ENCODE results near the gene GRM7.
A peak's percentile ranks its signal among the peaks of the same experiment; 100 is the strongest.

Gene GRM7

DNA sequence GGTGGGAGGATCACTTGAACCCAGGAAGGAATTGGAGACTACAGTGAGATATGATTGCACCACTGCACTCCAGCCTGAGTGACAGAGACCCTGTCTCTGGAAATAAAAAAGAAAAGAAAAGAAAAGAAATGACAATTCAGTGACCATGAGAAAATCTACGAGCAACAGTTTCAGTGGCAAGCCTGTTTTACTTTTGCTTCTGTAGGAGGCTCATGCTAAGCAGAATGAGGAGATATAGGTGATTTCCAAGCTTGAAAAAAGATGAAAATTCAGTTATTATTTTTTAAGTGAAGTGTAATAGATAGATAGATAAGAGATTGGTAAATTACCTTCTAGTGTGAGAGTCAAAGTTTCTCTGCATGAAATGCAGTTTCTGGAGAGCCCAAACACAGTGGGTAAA, 651.1 kb downstream of the GRM7 start:
- no peak for FAIRE-seq

DNA sequence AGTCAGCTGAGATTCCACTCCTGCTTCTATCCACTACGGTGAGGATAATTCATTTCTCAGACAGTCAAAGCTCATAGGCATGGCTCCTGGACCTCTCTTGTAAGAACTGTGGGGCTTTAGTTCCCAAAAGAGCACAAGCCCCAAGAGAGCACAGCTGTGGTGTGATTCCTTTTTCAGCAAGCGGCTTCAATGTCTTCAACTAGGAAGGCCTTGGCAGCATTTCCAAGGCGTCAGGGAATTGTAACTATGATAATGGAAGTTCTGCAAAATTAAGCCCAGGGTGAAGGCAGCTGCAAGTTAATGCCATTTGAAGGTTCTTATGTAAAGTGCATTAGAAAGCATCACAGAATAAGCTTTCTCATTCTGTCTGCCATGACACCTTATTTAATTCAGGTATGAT, 657.1 kb downstream of the GRM7 start:
- no peak for FAIRE-seq

DNA sequence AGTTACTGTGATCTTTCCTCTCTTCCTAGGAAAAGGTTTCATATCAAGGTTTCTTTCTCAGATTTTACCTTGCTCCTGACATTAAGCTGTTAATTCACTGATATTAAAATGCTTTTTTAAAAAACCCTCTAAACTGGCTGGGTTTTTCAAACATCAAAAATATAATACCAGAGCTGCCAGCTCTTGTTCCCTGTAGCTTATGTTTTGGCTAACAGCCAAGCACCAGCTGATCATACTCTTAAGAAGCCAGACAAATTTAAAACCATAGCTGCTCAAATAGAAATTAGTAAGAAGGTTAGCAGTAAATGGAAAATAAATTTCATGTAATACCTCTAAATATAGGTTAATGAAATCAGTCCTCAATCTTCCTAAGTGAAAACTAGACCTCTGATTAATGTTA, 657.5 kb downstream of the GRM7 start:
- FAIRE-seq: peak; percentile 88

DNA sequence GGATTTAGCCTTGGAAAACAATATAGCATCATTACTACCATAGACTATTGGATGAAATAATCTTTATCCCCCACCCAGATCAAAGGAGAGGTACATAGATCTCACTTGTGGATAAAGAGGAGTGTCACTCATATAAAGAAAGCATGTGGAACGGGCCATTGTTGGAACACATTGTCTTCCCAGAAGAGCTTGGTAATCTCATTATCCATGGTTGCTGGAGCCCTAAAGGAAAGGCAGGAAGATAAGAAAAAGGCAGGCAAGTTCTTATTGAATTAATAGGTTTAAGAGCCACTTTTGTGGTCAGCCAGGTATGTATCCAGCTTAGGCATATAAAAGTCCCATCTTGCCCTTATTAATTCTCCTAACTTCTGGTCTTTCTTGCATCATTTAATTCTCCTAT, 659.1 kb downstream of the GRM7 start:
- no peak for FAIRE-seq

DNA sequence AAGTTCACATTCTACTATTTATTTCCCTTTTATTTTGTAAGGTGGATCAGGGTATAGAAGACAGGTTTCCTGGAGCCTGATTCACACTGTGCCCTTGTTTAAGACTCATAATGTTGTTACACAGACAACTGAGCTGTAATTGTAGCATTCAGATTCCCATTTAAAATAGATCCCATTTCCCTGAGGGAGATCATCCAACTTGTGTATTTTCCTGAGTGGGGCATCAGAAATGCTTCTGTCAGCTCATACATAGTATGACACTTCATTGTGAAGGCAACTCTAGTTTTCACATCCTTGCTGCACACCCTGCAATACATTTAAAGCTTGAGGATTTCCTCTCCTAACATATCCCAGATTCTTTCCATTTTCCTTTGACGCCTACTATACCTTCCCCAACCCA, 659.7 kb downstream of the GRM7 start:
- no peak for FAIRE-seq

DNA sequence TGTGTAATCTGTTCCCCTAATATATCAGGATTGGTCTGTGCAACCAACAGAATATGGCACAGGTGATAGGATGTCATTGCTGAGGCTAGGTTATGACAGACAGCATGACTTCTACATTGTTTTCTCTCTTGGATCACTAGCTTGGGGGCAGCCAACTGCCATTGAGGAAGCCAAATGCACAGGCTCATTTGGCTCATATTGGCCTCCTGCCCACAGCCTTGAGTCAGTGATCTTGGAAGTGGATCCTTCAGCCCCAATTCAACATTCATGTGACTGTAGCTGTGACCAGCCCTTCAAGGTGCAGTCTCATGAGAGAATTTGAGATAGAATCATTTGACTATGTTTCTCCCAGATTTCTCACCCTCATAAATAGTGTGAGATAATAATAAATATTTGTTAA, 675.6 kb downstream of the GRM7 start:
- no peak for FAIRE-seq

DNA sequence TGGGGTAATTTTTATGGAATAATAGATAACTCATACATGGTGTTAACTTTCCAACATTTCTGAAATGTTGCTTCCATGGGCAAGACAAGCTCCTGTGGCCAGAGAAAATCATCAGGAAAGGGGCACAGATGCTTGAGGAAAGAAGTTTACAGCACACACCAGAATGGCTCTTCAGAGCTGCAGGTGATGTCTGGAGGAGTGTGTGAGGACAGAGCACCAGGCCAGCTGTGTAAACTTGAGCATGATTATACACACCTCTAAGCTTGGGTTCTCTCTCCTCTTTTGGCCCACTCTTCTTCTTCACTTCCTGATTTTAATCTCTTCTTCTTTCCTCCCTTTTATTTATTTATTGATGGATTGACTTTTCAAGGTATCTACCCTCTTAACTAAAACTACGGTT, 676.0 kb downstream of the GRM7 start:
- FAIRE-seq: no peak

DNA sequence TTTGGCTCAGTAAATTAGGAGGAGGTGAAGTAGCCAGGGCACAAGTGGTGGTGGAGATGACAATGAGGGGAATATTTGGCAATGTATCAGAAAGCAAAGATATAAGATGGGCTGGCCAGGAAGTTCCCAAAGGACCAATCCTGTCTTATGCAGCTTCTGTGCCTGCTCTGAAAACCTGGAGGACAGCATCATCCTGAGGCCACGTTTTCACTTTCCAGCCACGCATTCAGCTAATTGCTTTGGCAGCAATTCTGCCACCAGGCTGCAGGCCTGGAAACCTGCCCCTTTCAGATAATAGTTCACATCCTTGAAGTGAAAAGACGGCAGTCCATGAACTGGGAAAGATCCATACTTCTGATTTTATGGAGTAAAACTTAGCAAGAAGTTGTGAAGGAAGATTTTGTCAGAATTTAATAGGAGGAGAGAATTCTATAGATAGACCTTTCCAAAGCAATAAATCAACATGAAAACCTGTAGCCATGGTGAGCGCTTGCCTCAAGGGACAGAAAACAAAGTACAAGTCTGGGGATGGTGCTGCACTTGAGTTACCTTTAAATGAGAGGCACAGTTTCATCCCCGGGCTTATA, 682.5 kb downstream of the GRM7 start:
- FAIRE-seq: no peak

DNA sequence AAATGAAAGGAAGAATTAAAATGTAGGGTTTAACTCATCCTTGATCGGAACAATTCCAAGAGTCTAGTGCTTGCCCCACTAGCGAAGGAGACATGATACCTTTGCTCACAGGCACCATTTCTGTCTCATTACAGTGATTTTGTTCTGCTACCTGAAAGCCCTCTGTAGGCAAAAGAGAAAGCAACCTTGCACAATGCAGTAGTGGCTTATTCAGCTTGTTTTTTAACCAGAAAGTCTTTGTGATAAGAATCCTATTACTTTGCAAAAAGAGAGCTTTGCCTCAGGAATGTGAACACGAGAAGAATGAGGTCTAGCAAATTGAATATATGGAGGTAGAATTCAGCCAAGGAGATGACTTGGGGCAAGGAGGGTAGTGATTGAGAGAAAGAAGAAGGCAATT, 684.4 kb downstream of the GRM7 start:
- FAIRE-seq: no peak

DNA sequence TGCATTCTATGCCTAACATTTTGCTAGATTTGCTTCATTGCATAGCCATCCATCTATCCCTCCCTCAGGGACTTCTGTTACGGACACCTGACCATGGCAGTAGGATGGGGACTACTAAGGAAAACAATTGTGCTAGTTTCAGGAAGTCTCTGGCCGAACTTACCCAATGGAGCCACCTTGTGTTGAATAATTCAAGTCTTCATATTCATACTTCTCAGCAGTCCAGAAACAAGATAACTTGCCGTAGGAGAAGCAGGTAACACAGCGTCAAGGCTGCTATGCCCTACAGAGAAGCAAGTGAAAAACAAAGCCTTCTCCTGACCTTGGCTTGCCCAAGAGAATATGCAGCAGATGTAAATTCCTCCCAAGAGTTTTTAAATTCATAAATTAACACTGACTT, 685.3 kb downstream of the GRM7 start:
- no peak for FAIRE-seq

DNA sequence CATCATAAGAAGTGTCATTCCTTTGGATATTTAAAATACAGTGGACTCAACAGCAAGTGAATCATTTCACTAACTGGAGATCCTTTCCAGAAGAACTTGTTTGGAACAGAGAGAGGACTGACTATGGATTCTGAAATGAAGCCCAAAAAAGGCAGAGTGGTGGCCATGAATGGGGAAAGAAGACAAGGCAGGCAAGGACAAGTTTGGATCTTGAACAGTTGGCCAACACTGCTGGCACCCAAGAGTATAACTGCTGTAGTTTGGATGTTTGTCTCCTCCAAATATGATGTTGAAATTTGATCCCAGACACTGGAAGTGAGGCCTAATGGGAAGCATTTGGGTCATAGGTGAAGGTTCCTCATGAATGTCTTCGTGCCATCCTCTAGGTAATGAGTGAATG, 686.9 kb downstream of the GRM7 start:
- no peak for FAIRE-seq

DNA sequence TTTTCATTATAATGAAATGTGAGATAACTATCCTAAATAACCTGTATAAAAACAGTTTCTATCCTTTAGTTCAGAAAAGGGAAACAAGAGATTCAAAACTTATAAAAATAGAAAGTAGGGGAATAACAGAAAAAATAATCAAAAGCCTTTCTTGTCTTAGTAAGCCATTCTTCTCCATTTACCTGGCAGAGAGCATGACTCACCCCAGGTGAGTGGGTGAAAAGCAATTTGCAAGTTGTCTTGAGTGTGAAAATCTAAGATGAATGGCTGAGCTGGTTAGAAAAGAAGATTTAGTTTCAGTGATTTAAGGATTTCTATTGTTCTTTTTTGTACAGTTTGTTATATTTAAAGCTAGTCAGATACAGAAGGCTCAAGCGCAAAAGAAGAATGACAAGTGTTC, 702.0 kb downstream of the GRM7 start:
- FAIRE-seq: no peak

DNA sequence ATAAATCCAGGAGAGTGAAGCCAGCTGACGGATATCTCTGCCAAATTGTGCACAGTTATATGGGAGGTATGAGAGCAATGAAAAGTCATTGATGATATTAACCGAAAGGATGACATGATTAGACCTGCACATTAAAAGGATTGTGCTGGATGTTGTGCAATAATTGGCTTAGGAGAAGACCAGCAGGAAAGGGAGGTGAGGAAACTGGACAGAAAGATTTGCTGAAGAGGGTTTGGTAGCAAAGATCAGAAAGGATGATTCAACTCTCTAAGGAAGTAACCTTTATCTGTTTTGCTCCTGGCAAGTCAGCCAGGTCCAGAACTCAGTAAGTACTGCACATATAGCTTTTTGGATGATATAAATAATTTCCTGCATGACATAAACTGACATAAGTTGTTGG, 704.7 kb downstream of the GRM7 start:
- FAIRE-seq: no peak

DNA sequence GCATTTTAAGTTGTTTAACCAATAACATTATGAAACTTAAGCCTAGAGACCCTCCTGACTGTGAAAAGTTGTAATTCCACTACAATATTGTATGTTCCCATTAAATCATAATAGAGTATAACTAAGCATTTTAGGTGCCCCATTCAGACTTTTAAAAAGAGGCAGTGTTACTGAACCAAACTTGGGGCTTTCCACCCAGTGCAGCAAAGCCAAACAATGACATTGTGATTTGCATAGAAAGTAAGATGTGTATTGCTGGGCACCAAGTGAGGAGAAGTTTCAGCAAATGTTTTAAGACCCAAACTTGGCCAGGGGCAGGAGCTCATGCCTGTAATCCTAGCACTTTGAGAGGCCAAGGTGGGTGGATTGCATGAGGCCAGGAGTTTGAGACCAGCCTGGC, 706.2 kb downstream of the GRM7 start:
- no peak for FAIRE-seq

DNA sequence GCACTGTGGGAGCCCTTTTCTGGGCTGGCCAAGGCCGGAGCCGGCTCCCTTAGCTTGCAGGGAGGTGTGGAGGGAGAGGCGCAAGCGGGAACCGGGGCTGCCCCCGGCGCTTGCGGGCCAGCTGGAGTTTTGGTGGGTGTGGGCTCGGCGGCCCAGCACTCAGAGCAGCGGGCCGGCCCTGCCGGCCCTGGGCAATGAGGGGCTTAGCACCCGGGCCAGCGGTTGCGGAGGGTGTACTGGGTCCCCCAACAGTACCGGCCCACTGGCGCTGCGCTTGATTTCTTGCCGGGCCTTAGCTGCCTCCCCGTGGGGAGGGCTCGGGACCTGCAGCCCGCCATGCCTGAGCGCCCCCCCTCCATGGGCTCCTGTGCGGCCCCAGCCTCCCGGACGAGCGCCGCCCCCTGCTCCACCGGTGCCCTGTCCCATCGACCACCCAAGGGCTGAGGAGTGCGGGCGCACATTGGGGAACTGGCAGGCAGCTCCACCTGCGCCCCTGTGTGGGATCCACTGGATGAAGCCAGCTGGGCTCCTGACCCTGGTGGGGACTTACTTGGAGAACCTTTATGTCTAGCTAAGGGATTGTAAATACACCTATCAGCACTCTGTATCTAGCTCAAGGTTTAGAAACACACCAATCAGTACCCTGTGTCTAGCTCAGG, 707.7 kb downstream of the GRM7 start:
- FAIRE-seq: no peak

DNA sequence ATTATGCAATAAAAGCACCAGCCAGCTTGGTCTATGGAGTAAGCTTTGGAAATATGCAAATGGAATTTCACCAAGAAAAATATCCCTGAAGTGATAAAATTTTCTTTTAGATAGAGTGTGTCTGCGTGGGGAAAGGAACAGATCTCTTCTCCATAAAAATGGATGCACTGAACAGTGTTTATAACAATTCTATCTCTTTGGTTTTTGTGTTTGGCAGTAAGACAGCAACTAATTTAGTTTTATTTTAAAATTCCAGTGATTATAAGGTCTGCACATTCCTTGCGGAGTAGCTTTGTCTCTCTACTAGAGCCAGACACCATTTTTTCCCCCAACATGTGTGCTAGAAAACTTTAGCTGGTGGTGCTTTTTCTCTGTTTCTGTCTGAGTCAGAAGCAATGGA, 712.4 kb downstream of the GRM7 start:
- no peak for FAIRE-seq

DNA sequence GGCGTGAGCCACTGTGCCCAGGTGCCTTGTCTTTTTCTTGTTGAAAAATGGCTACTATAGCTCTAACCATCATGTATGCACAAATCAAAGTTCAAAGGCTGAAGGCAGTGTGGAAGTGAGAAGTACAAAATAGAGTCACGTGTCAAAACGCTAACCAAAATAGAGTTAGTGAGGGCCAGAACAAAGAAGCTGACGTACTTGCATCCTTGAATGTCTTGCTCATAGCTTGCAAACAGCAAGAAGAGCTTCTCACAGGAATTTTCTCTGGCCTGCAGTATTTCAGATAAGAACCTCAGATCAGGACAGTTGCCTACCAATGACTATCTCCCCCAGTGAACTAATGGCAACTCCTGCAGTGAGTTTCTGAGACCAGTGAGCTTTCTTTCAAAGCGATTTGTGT, 713.5 kb downstream of the GRM7 start:
- FAIRE-seq: no peak

DNA sequence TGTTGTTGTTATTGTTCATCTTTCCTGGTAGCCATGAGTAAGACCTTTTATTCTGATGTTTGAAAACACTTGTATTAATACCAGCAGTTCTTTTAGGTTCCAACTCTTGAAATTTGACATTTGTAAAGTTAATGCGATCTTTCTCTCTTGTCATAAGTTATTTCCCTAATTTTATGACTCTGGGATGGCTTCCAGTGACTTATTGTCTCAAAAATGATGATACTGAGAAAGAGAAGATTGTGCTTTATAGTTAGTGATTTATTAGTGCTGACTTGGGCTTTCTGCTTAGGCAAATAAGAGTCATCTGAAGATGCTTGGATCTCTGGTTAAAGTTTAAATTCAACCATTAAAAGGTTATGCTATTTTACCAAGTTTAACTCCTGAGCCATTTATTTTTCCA, 715.2 kb downstream of the GRM7 start:
- no peak for FAIRE-seq

DNA sequence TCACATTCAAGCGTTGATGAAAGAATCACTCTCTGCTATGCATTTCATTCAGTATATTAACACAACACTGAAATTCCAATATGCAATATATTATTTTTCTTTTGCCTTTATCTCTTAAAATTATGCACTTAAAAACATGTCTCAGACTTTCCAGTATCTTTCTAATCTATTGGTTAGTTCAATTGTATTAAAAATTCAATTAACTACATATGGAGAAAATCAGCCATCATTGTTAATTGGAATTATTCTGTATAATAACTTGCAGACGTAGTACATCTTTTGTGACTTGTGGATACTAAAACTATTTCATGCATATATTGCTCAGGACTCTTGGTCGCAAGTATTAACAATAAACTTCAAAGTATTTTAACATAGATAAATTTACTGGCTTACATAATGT, 715.6 kb downstream of the GRM7 start:
- no peak for FAIRE-seq

DNA sequence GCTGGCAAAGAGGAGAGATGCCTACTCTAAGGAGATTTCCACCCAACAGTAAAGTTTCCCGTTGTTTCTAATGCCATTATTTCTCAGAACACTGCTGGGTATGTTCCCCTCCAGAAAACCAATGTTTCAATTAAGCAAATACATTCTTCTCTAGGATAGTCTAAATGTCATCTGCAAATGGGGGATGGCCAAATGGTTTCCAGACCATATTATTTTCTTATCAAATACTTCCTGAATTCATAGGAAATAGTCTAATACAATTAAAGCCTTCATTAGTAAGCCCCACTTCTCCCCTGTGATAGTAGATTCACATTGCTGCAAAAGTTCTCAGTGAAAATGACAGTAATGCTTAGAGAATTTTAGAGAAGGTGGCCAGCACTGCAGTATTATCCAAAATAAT, 716.6 kb downstream of the GRM7 start:
- no peak for FAIRE-seq

DNA sequence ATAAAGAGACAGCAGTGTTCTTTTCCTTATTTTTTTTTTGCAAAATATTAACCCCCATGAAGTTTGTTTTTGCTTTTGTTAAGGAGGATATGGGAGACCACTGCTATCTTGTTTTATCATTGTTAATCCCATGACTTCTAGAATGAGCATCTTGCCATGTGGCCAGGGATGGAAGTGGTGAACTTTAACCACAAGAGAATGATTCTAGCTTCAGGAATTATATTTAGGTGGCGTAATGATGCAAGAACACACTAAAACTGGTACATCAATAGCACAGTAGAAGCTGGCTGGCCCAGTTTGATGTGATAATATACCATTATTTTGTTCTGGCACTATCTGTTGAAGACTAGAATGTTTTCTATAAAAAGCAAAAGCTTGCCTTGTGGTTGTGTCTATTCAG, 720.9 kb downstream of the GRM7 start:
- no peak for FAIRE-seq

DNA sequence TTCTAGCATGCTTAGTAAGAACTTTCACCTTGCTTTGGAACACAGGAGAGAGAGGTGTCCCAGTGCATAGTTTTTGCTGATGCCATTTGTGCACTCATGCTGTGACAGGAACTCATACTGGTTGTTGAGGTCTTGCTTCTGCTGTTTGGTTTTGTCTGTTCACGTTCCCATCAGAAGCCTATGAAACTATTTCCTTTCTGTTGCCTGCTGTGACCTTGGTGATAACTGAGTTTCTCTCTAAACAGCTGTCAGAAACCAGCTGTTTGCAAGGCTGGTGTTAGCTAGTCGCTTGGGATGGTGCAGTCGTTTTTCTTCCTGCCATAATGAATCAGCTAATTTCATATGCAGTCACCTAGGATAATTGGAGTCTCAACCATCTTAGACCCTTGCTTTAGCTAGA, 724.1 kb downstream of the GRM7 start:
- FAIRE-seq: no peak

DNA sequence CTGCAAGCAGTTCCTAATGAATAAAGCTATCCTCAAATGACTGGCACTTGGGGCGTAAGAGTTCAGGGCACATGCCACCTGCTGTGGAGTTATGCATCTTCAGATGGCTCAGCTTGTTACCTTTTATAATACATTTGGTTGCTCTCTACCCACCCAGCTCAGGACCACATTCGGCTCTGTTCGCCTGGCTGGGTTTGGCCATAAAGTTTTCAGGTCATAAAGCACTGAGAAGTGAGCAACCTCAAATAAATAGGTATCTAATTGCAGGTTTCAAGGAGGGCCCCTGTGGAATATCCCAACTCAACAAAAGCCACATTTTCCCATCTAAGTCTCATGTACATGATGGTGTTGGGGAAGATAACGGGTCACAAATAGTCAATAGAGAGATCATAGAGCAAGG, 727.3 kb downstream of the GRM7 start:
- FAIRE-seq: no peak

DNA sequence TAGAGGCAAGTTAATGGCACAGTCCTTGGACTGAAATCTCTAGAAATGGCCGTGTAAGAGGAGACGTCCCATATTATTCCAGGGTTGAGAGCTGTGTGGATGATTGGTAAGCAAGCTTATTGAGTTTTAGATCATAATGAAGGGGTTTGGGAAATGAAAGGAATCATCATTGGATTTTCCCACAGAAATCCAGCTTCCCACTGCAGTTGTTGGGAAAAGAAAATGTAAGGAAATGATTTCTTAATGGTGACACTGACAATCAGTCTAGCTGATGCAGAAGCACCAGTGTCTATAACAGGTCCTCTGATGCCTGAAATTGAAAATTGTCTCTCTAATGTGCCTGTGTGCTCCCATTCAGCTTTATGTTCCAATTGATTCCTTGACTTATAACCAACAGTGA, 728.6 kb downstream of the GRM7 start:
- FAIRE-seq: no peak

DNA sequence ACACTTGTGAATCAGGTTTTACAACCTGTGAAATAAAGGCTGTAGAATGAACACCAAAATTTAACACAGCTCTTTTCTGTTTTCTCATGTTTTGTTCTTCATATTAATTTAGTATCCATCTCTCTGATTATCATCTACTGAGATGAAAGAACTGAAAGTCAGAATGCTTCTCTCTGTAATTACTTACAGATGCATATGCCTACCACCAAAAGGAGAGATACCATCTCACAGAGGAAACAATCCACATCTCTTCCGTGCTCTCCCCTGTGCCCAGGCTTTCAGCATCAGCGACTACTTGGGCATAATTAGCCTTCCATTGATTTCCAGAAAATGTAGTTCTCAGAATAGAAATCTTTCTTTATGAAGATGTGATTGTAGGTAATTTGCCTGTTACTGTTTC, 741.4 kb downstream of the GRM7 start:
- FAIRE-seq: no peak

DNA sequence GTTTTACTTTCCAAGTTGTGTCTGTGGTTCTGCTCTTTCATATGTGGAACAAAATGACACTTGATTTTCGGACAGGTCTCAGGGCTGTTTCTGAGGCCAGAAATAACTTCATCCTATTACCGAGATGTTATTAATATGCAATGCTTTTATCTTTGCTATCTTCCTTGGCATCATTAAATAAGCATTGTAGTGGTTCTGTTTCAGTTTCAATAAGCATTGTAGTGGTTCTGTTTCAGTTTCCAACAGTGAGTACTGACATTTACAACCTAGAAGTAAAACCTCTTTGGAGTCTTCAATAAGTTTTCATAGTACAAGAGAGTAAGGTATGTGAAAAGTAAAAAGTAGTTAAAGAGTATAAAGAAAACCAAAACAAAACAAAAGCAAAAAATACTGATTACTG, 746.2 kb downstream of the GRM7 start:
- no peak for FAIRE-seq

Data from islet of Langerhans (tissue), 1 donor.